ENCODE results near the gene SPC25. TPM values are rescaled to one million over a fixed set of nuclear protein-coding genes. Genes with fewer than 3 reads are reported as not detected.

SPC25 gene
- total RNA-seq, 1 donor from 2014 or later: 5.6 TPM

DNA sequence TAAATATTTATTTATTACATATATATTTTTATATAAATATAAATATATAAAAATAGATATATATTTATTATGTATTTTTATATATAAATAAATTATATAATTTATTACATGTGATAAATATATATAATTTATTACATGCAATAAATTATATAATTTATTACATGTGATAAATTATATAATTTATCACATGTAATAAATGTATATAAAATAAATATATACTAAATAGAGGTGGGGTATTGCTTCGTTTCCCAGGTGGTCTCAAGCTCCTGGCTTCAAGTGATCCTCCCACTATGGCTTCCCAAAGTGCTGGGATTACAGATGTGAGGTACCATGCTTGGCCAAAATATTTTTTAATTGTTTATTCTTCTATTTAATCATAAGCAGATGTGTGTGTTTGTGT is 7.2 kb upstream of the SPC25 start:
- H3K27me3 Mint-ChIP-seq (ENCODE audit: unreplicated experiment): peaks cover 47% of the 10 kb centered on the region

DNA sequence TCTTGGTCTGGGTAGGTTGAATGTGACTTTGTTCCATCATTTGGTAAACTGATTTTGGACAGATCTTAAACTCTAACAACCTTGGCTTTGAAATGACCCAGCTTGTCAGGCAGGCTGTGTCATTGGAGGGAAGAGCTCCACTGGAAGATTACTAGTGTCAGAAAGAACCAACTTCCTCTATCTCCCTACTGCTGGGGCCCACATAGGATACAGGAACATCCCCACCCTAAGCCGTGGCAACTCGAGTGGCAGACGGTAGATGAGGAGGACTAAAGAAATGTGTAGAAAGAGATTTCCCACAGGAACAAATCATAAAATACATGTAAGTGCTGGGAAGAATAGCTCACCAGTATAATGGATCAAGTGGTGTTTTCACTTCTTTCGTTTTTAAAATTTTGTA is 6.6 kb upstream of the SPC25 start:
- Mint-ChIP-seq H3K27me3 (ENCODE audit: unreplicated experiment) (peaks cover 49% of the 10 kb centered on the region), H3K4me1 (ENCODE audit: unreplicated experiment) (no peaks in the 10 kb centered on the region), H3K9me3 (ENCODE audit: unreplicated experiment) (no peaks in the 10 kb centered on the region), H3K4me3 (ENCODE audit: unreplicated experiment) (no peak overlapping the region), H3K36me3 (ENCODE audit: unreplicated experiment) (no peaks in the 10 kb centered on the region), H3K27ac (ENCODE audit: unreplicated experiment) (no peak overlapping the region)
- DNase-seq (ENCODE audit: extremely low spot score, unreplicated experiment): no peak
- TF ChIP-seq, protein P1, sequence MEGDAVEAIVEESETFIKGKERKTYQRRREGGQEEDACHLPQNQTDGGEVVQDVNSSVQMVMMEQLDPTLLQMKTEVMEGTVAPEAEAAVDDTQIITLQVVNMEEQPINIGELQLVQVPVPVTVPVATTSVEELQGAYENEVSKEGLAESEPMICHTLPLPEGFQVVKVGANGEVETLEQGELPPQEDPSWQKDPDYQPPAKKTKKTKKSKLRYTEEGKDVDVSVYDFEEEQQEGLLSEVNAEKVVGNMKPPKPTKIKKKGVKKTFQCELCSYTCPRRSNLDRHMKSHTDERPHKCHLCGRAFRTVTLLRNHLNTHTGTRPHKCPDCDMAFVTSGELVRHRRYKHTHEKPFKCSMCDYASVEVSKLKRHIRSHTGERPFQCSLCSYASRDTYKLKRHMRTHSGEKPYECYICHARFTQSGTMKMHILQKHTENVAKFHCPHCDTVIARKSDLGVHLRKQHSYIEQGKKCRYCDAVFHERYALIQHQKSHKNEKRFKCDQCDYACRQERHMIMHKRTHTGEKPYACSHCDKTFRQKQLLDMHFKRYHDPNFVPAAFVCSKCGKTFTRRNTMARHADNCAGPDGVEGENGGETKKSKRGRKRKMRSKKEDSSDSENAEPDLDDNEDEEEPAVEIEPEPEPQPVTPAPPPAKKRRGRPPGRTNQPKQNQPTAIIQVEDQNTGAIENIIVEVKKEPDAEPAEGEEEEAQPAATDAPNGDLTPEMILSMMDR (IDR thresholded peaks at IDR 0.05): no peak

More for the DNA sequence above, 7.2 kb upstream of the SPC25 start:
- Mint-ChIP-seq H3K27ac (ENCODE audit: unreplicated experiment) (no peak overlapping the region), H3K4me1 (ENCODE audit: unreplicated experiment) (no peaks in the 10 kb centered on the region), H3K9me3 (ENCODE audit: unreplicated experiment) (no peaks in the 10 kb centered on the region), H3K4me3 (ENCODE audit: unreplicated experiment) (no peak overlapping the region), H3K36me3 (ENCODE audit: unreplicated experiment) (no peaks in the 10 kb centered on the region)
- no peak for DNase-seq (ENCODE audit: extremely low spot score, unreplicated experiment)
- TF ChIP-seq, protein P1 (IDR thresholded peaks at IDR 0.05): no peak

DNA sequence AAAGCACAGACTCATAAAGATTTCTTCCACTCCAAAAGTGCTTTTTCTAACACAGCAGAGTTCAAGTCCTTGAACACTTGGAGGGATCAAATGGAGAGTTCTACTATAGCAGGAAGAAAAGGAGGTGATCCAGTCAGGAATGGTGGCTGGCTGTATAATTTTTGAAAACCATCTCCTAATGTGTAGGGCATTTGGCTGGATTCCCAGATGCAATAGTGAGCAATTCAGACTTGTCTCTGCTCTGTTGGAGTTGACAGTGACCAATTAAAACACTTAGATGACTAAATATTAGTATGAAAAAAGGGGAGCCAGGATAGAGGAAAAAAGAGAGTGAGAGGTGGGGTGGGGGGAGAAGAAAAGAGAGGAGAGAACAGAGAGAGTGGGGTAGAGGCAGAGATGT is 5.5 kb upstream of the SPC25 start:
- Mint-ChIP-seq H3K4me1 (ENCODE audit: unreplicated experiment) (no peaks in the 10 kb centered on the region), H3K36me3 (ENCODE audit: unreplicated experiment) (no peaks in the 10 kb centered on the region), H3K27me3 (ENCODE audit: unreplicated experiment) (peaks cover 44% of the 10 kb centered on the region), H3K9me3 (ENCODE audit: unreplicated experiment) (no peaks in the 10 kb centered on the region), H3K4me3 (ENCODE audit: unreplicated experiment) (no peak overlapping the region), H3K27ac (ENCODE audit: unreplicated experiment) (no peak overlapping the region)
- TF ChIP-seq, protein P1 (IDR thresholded peaks at IDR 0.05): no peak
- no peak for DNase-seq (ENCODE audit: extremely low spot score, unreplicated experiment)

DNA sequence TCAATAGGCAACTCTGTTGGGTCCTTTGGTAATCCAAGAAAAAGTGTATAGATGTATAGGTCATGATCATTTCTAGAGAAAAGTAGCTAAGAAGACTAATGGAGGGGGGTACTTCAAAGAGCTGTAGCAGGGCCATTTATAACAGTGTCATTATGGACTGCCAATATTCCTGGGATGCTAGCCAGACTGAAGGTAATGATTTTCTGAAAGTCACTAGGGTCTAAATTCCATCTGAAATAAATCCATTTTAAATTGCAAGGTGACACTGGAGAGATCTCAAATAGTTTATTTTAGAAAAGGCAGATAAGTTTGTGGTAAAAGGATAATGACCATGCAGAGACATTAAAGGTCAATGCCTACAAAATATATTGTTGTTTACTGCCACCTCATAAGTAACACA is 4.5 kb upstream of the SPC25 start:
- Mint-ChIP-seq H3K27ac (ENCODE audit: unreplicated experiment) (no peak overlapping the region), H3K4me1 (ENCODE audit: unreplicated experiment) (peaks cover 9% of the 10 kb centered on the region), H3K36me3 (ENCODE audit: unreplicated experiment) (no peaks in the 10 kb centered on the region), H3K27me3 (ENCODE audit: unreplicated experiment) (peaks cover 36% of the 10 kb centered on the region), H3K9me3 (ENCODE audit: unreplicated experiment) (no peaks in the 10 kb centered on the region), H3K4me3 (ENCODE audit: unreplicated experiment) (no peak overlapping the region)
- no peak for DNase-seq (ENCODE audit: extremely low spot score, unreplicated experiment)
- TF ChIP-seq, protein P1 (IDR thresholded peaks at IDR 0.05): no peak

DNA sequence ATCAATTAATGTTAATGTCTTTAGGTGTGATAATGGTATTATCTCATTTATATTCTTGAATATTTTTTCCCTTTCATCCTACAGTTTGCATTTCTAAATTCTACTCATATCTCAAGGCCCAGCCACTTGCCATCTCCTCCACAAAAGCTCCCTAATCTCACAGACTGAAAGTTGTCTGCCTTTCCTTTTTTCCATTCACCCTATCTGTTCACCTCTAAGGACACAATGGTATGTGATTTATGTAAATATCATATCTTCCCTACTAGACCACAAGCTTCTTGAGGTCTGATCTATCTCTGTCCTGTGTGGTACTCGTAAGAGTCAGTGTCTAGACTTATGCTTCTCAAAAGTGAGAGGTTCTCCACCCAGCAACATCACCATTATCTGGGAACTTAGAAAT is 3.9 kb upstream of the SPC25 start:
- peaks cover 16% of the 10 kb centered on the region for H3K4me1 Mint-ChIP-seq (ENCODE audit: unreplicated experiment)
- no peaks in the 10 kb centered on the region for H3K9me3 Mint-ChIP-seq (ENCODE audit: unreplicated experiment)
- no peak for DNase-seq (ENCODE audit: extremely low spot score, unreplicated experiment)
- H3K4me3 Mint-ChIP-seq (ENCODE audit: unreplicated experiment): no peak overlapping the region
- H3K36me3 Mint-ChIP-seq (ENCODE audit: unreplicated experiment): no peaks in the 10 kb centered on the region
- TF ChIP-seq, protein P1 (IDR thresholded peaks at IDR 0.05): no peak
- peaks cover 31% of the 10 kb centered on the region for H3K27me3 Mint-ChIP-seq (ENCODE audit: unreplicated experiment)
- H3K27ac Mint-ChIP-seq (ENCODE audit: unreplicated experiment): no peak overlapping the region

All from osteocyte (in vitro differentiated cells).